GM21723 (cell line): ENCODE results near the gene MGMT.

Experiments
- ATAC-seq: cut with Tn5 transposase; IDR thresholded peaks from one replicate; pipeline ENCODE4 v1.9.1; 2021; ENCODE audit warnings: mild to moderate bottlenecking, moderate library complexity; ENCODE audit not compliant: unreplicated experiment

The MGMT gene

GRCh38 chr10:129725011-129725410 lies 258.0 kb downstream of the MGMT start:
- ATAC-seq: no peak

DNA sequence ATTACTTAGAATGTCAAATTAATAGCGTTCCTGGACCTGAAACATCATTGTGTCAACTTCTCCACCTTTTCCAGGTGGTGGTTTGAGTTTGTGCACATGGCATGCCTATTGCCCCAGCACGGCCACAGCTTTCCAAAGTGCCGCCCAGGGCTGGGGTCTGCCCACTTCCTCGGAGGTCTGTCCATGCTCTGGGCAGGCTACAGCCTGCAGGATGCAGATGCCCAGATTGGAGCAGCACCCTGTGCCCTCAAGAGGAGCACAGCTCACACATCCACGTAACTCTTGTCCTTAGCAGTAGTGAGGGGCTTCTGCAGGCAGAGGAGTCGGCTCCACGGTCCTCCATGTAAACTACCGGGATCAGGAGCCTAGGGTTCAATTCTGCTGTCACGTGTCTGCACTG lies 258.4 kb downstream of the MGMT start:
- ATAC-seq: no peak

GRCh38 chr10:129725890-129726631 lies 259.0 kb downstream of the MGMT start:
- ATAC-seq: no peak

DNA sequence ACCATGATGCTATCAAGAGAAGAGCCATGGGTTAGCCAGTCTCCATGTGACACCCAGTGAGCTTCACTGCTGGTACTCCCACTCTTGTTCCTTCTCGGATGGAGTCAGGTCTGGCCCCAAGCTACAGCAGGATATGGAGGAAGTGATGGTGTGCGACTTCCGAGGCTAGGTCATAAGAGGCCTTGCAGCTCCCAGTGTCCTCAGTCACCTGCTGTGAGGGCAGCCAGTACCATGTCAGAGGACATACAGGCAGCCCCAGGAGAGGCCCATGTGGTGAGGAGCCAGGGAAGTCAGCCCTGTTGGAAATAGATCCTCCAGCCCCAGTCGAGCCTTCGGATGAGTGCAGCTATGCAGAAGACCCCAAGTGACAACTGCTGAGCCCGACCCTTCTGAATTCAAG lies 260.0 kb downstream of the MGMT start:
- ATAC-seq: no peak

DNA sequence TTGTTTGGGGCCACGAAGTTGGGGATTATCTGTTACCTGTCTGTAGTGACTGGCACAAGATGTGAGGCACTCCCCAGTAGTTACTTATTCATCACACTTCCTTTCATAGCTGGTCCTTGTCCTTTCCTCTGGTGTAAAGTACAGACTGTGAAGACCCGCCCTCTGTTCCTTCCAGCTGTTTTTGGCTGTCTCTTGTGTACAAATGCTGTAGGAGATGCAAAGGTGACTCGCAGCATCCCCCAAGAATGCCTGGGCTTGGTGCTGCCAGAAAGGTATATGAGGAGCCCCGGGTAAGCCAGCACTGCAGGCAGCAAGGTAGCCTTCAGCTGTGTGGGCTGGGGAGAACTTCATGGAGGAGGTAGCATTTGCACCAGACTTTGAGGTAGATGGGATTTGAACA lies 260.5 kb downstream of the MGMT start:
- ATAC-seq: no peak

GRCh38 chr10:129728246-129728820 lies 261.3 kb downstream of the MGMT start:
- ATAC-seq: no peak

DNA sequence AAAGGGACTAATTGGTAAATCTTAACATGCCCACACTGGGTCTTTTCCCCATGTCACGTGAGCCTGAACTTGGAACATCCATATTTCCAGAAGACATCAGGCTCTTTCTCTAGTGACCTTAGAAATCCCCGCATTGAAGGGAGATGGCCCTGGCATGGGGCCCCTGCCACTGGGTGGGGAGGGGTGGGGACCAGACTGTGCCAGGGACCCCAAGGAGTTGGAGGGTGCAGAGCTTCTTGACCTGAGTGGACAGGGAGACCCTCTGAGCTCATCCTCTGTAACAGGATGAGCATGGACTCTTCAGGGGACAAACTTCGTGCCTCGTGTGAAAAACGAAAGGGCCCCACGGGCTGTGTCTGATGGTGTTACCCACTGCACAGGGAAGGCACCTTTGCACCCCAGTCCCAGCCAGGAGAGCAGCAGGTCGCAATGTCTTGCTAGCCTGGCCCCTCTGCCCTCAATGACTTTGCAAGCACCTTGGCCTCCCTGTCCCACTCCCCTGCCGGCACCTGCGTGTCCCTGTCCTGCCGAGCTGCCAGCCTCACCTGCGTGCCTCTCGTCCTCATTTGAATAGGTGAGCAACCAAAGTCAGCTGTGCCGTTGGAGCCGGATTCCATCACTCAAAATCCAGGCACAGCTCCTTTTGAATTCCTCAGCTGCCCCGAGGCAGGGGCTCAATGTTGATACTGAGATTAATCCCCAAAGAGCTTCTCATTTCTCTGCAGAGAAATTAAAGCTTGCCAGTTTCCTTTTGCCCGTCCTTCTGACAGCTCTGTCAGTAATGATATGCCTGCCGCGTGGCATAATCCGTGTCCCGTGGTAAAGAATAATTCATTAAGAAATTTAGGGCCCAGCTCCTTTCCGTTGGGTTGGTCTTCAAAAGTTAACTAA lies 262.1 kb downstream of the MGMT start:
- no peak for ATAC-seq

- ATAC-seq: no peak
Observed at GRCh38 chr10:129730272-129730992, 263.4 kb downstream of the MGMT start.

DNA sequence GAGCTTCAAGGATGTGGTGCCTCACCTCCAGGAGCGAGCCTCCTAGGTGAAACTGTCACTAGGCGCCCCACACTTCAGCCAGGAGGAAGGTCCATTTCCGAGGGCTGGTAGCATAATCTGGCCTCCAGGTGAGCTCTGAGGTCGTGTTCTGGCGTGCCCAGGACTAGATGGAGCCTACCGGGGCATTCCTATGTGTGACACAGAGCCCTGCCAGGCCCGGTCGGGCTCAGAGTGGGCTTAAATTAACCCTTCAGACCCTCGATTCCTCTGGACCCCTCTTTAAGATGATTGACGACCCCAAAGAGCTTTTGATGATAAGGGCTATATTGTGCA lies 263.9 kb downstream of the MGMT start:
- ATAC-seq: no peak

DNA sequence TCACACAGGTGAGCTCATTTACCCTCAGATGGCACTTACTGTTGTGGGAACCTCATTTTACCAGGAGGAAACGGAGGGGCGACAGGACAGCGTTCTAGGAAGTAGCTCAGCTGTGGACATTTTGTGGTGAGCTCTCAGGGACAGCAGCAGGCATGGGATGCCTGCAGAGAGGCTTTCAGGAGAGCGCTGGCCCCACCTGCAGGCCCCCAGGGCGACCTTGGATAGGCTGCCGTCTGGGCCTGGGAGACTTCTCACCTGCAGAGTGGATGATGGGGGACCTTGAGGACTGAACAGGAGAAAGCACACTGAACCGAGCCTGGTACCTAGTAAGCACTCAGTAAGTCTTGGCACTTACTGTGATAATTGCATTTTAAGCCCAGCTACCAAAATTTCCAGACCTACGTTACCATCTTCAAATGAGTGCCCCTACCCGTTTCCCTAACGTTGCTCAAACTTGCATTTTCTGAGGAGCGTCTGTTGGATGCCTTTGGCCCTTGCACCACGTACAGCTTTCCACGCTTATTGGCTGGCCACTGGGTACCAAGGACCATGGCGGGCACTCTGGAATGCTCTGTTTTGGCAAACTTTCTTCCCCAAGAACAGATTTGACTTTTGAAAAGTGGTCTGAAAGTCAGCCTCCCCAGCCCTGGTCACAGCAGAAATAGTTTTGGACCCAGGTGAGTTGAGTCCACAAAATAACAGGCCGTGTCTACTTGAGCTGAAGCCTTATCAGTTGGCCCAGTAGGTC lies 273.7 kb downstream of the MGMT start:
- ATAC-seq: no peak

- no peak for ATAC-seq
Observed at GRCh38 chr10:129741280-129741977, 274.4 kb downstream of the MGMT start.

GRCh38 chr10:129741978-129742741 lies 275.1 kb downstream of the MGMT start:
- ATAC-seq: no peak

DNA sequence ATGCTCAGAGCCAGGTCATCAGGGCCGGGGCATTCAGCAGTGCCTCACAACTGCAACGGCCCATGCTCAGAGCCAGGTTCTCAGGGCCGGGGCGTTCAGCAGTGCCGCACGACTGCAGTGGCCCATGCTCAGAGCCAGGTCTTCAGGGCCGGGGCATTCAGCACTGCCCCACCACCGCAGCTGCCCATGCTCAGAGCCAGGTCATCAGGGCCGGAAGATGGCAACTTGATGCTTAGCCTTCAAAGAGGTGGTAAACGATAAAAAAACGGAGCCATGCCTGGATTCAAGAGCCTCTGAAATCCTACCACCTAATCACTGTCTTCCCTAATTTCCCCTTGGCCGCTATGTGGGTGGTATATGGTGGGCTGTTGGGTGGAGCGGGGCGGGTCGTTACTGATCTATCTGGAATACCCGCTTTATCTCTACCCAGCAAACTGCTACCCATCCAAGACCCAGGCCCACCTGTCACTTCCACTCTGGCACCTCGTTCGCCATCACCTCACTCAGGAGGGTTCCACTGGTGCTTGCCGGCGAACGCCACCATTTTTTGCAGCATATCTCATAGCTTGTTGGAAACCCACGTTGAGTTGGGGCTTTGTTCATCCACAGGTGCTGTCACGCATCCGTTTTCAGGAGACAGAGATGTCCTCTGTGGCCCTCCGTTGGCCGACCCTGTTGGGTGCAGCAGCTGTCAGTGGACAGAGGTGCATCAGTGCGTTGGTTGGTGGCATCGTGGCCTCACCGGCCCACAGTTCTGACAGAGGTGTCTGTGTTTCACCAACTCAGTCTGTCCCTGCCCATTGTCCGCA lies 275.9 kb downstream of the MGMT start:
- no peak for ATAC-seq

DNA sequence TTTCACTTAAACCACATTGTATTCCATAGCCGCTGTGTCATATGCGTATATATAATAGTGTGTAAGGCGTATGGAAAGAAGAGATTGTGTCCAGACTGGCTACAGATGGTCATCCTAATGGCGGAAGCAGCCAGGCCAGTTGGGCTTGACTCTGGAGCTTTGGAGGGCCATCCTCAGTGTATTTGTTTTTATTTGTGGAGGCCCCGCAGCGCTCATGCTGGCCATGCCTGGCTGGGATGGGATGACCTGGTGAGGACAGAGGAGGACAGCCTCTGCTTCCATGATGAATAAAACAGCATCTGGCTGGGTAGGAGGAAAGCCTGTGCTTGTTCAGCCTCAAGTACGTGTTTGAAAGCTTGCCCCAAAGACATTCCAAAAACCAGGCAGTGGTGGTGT lies 276.7 kb downstream of the MGMT start:
- no peak for ATAC-seq

DNA sequence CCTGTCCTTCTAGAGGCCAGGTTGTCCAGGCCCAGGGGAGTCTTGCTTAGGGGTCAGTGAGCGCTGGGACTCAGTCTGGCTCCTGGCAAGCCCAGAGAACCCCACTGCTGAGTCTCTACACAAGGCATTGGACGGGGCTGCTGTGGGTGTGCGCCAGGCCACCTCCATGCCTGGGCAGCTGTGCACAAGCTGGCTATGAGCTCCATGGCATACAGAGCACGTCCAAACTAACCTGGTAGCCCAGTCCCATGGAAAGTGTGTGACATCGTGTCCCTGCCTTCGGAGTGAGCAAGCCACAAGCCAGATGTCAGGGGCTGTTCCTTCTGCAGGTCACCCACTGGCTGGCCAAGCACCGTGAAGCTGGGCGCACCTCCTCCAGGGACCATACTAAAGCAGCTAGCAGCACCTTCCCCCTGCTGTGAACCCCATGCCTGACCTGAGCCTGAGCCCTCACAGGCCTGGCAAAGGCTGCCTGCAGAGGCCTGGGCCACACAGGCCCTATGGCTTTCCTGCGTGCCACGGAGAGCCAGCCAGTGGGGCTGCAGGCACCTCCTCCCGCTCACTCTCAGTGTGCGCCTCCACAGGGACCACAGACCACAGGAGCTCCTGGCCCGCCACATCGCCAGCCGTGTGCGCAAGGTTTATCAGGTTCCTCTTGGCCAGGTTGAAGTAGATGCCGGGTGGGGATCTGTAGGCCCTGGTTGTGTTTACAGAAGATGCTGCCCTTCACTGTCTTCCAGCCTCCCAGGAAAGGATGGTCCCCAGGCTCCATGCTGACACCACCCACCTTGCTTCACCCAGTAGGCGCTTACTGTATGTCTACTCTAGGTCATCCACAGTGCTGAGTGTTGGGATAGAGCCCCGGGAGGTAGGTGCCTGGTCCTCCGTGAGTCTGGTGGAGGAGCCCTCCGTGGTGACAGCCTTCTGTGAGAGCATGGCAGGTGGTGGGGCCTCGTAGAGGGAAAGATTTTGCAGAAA lies 277.4 kb downstream of the MGMT start:
- no peak for ATAC-seq

GRCh38 chr10:129745186-129745750 lies 278.2 kb downstream of the MGMT start:
- no peak for ATAC-seq
